Measurements from ENCODE around the gene PSMG2. TPM values are rescaled to one million over a fixed set of nuclear protein-coding genes. Genes with fewer than 3 reads are reported as not detected.

The PSMG2 gene
- total and polyA plus RNA-seq, 2 of the 13 experiments (the other 11 are each of a cell fraction or from before 2014, with no cell fraction given): 53.4 to 94.8 TPM

GRCh38 chr18:12766986-12767433, 64.2 kb downstream of the PSMG2 start (continued):
- TF ChIP-seq MEF2D (CRISPR knock-in tag; IDR thresholded peaks at IDR 0.05): no peak
- TF ChIP-seq MAF1 (CRISPR knock-in tag; IDR thresholded peaks at IDR 0.05; ENCODE audit: borderline replicate concordance): no peak
- peak; percentile 55; the same call in 1 of the 2 replicates for TF ChIP-seq ZFY (CRISPR knock-in tag; IDR thresholded peaks at IDR 0.05)
- TF ChIP-seq ZBTB44 (CRISPR knock-in tag; IDR thresholded peaks at IDR 0.05): no peak
- TF ChIP-seq SP5 (CRISPR knock-in tag; IDR thresholded peaks at IDR 0.05; ENCODE audit: borderline replicate concordance, low read depth): 0 out of 2 replicates have a peak, but pooled peaks have one; percentile 24
- peak; percentile 47; the same call in 1 of the 2 replicates for TF ChIP-seq ZFX (CRISPR knock-in tag; IDR thresholded peaks at IDR 0.05; ENCODE audit: low read depth)
- TF ChIP-seq ZNF343 (CRISPR knock-in tag; IDR thresholded peaks at IDR 0.05): no peak
- TF ChIP-seq MLX (CRISPR knock-in tag; IDR thresholded peaks at IDR 0.05): peak; percentile 45; the same call in 1 of the 2 replicates
- TF ChIP-seq ZKSCAN1 (IDR thresholded peaks at IDR 0.05; ENCODE audit: low read length): no peak
- no peak for TF ChIP-seq JUNB (CRISPR knock-in tag; IDR thresholded peaks at IDR 0.05; ENCODE audit: borderline replicate concordance)
- TF ChIP-seq ZNF704 (CRISPR knock-in tag; IDR thresholded peaks at IDR 0.05; ENCODE audit: borderline replicate concordance): 0 out of 2 replicates have a peak, but pooled peaks have one; percentile 41
- peak; percentile 81 for TF ChIP-seq SALL1 (CRISPR knock-in tag; IDR thresholded peaks at IDR 0.05)
- no peak for TF ChIP-seq ZNF160 (CRISPR knock-in tag; IDR thresholded peaks at IDR 0.05)
- TF ChIP-seq ZNF318 (CRISPR knock-in tag; IDR thresholded peaks at IDR 0.05): no peak
- no peak for TF ChIP-seq KDM6A (CRISPR knock-in tag; IDR thresholded peaks at IDR 0.05; ENCODE audit: low read depth)
- TF ChIP-seq ZSCAN5A (CRISPR knock-in tag; IDR thresholded peaks at IDR 0.05; ENCODE audit: borderline replicate concordance): no peak
- peak; percentile 59; the same call in 1 of the 2 replicates for TF ChIP-seq HNF4A (CRISPR knock-in tag; IDR thresholded peaks at IDR 0.05)
- no peak for TF ChIP-seq SMAD9 (CRISPR knock-in tag; IDR thresholded peaks at IDR 0.05)

Data from HepG2 (cell line).